Loucy (cell line): ENCODE data around the gene NOCT.
A peak's percentile ranks its signal among the peaks of the same experiment; 100 is the strongest.

Source experiments
- H2AFZ ChIP-seq: fragments of 200-600 bp; sonication (generic); 2 replicates; pipeline ENCODE4 v1.6.0; 2016; ENCODE audit warnings: antibody characterized with exemption, mild to moderate bottlenecking, low read length, moderate library complexity
- H3F3A ChIP-seq: fragments of 200-600 bp; 2 replicates; pipeline ENCODE4 v1.6.0; 2016; ENCODE audit warnings: antibody characterized with exemption, low read depth, mild to moderate bottlenecking
- H3K27me3 ChIP-seq: fragments of 200-600 bp; sonication (generic); 2 replicates; pipeline ENCODE4 v1.6.1; 2014; ENCODE audit warnings: low read length, mild to moderate bottlenecking; ENCODE audit not compliant: insufficient read depth, poor library complexity, severe bottlenecking
- H3K36me3 ChIP-seq: fragments of 200-600 bp; sonication (generic); 2 replicates; pipeline ENCODE4 v1.6.1; 2016; ENCODE audit warnings: low read length; ENCODE audit not compliant: insufficient read depth
- H3K4me1 ChIP-seq: fragments of 200-600 bp; sonication (generic); 2 replicates; pipeline ENCODE4 v1.5.1; 2014; ENCODE audit warnings: low read length, mild to moderate bottlenecking; ENCODE audit not compliant: insufficient read depth, poor library complexity, severe bottlenecking
- H3K4me2 ChIP-seq: fragments of 200-600 bp; sonication (generic); 2 replicates; pipeline ENCODE4 v1.6.0; 2014; ENCODE audit warnings: antibody characterized with exemption, low read length, low read depth, mild to moderate bottlenecking; ENCODE audit not compliant: poor library complexity, severe bottlenecking
- H3K4me3 ChIP-seq: fragments of 200-600 bp; sonication (generic); 2 replicates; pipeline ENCODE4 v1.5.1; 2014; ENCODE audit warnings: low read length, mild to moderate bottlenecking, mixed read lengths; ENCODE audit not compliant: poor library complexity, severe bottlenecking
- H3K79me2 ChIP-seq: fragments of 200-600 bp; sonication (generic); 2 replicates; pipeline ENCODE4 v1.6.1; 2014; ENCODE audit warnings: low read length; ENCODE audit not compliant: insufficient read depth
- H3K9ac ChIP-seq: fragments of 200-600 bp; sonication (generic); 2 replicates; pipeline ENCODE4 v1.6.0; 2014; ENCODE audit warnings: mild to moderate bottlenecking, low read depth, low read length, moderate library complexity; ENCODE audit not compliant: poor library complexity, severe bottlenecking
- H3K9me2 ChIP-seq: fragments of 200-600 bp; sonication (generic); replicated peaks from 2 replicates; pipeline ENCODE4 v1.6.1; 2016; ENCODE audit warnings: low read depth, low read length, mixed read lengths
- H3K9me3 ChIP-seq: fragments of 200-600 bp; sonication (generic); 2 replicates; pipeline ENCODE4 v1.6.1; 2014; ENCODE audit warnings: mild to moderate bottlenecking, antibody characterized with exemption, low read length, low read depth; ENCODE audit not compliant: insufficient read depth
- H4K20me1 ChIP-seq: fragments of 200-600 bp; sonication (generic); 2 replicates; pipeline ENCODE4 v1.6.0; 2014; ENCODE audit warnings: antibody characterized with exemption, low read length, mild to moderate bottlenecking; ENCODE audit not compliant: insufficient read depth, poor library complexity, severe bottlenecking
- EZH2phosphoT487 ChIP-seq: fragments of 200-600 bp; IDR thresholded peaks from 2 replicates; pipeline ENCODE4 v1.6.1; 2018; ENCODE audit warnings: antibody characterized with exemption, mild to moderate bottlenecking, moderate library complexity, borderline replicate concordance
- TF ChIP-seq, protein P1 (sequence below): fragments of 200-600 bp; sonication (generic); conservative IDR thresholded peaks from 2 replicates; pipeline ENCODE4 v1.5.1; 2014; ENCODE audit warnings: mild to moderate bottlenecking, antibody characterized with exemption, low read length

NOCT gene, protein sequence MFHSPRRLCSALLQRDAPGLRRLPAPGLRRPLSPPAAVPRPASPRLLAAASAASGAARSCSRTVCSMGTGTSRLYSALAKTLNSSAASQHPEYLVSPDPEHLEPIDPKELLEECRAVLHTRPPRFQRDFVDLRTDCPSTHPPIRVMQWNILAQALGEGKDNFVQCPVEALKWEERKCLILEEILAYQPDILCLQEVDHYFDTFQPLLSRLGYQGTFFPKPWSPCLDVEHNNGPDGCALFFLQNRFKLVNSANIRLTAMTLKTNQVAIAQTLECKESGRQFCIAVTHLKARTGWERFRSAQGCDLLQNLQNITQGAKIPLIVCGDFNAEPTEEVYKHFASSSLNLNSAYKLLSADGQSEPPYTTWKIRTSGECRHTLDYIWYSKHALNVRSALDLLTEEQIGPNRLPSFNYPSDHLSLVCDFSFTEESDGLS

GRCh38 chr4:139015269-139015947 lies at the start of gene NOCT:
NOCT (plus strand) TSS chr4:139015781; CDS start chr4:139015982, 201 bp downstream.
- peak within 1 kb of the TSS; percentile 88 for H2AFZ ChIP-seq
- H3F3A ChIP-seq, result no peaks in the 10 kb centered on the region
- H3K4me3 ChIP-seq, result peak within 1 kb of the TSS; percentile 96
- H3K27me3 ChIP-seq, result no peaks in the 10 kb centered on the region
- peaks cover 42% of the 10 kb centered on the region for H3K4me1 ChIP-seq
- H3K9me2 ChIP-seq, result no peaks in the 10 kb centered on the region
- H3K79me2 ChIP-seq, result peaks cover 45% of the 10 kb centered on the region
- H3K9me3 ChIP-seq, result no peaks in the 10 kb centered on the region
- peak within 1 kb of the TSS; percentile 84 for H3K9ac ChIP-seq
- peak within 1 kb of the TSS; percentile 92 for H3K4me2 ChIP-seq
- no peaks in the 10 kb centered on the region for H3K36me3 ChIP-seq
- no peak for TF ChIP-seq EZH2phosphoT487
- H4K20me1 ChIP-seq, result peaks cover 40% of the 10 kb centered on the region

- H3K27me3 ChIP-seq, result no peaks in the 10 kb centered on the region
- H3K9me2 ChIP-seq, result no peaks in the 10 kb centered on the region
- H2AFZ ChIP-seq, result no peak overlapping the region
- no peaks in the 10 kb centered on the region for H3K4me1 ChIP-seq
- no peak overlapping the region for H3K4me3 ChIP-seq
- H3K9me3 ChIP-seq, result no peaks in the 10 kb centered on the region
- no peak overlapping the region for H3K4me2 ChIP-seq
- TF ChIP-seq, protein P1, sequence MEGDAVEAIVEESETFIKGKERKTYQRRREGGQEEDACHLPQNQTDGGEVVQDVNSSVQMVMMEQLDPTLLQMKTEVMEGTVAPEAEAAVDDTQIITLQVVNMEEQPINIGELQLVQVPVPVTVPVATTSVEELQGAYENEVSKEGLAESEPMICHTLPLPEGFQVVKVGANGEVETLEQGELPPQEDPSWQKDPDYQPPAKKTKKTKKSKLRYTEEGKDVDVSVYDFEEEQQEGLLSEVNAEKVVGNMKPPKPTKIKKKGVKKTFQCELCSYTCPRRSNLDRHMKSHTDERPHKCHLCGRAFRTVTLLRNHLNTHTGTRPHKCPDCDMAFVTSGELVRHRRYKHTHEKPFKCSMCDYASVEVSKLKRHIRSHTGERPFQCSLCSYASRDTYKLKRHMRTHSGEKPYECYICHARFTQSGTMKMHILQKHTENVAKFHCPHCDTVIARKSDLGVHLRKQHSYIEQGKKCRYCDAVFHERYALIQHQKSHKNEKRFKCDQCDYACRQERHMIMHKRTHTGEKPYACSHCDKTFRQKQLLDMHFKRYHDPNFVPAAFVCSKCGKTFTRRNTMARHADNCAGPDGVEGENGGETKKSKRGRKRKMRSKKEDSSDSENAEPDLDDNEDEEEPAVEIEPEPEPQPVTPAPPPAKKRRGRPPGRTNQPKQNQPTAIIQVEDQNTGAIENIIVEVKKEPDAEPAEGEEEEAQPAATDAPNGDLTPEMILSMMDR, result no peak
- no peak for TF ChIP-seq EZH2phosphoT487
- H3F3A ChIP-seq, result no peaks in the 10 kb centered on the region
- H4K20me1 ChIP-seq, result no peaks in the 10 kb centered on the region
- no peak overlapping the region for H3K9ac ChIP-seq
- no peaks in the 10 kb centered on the region for H3K79me2 ChIP-seq
- no peaks in the 10 kb centered on the region for H3K36me3 ChIP-seq
Measured at GRCh38 chr4:138967313-138967712, 48.3 kb upstream of the NOCT start.

DNA sequence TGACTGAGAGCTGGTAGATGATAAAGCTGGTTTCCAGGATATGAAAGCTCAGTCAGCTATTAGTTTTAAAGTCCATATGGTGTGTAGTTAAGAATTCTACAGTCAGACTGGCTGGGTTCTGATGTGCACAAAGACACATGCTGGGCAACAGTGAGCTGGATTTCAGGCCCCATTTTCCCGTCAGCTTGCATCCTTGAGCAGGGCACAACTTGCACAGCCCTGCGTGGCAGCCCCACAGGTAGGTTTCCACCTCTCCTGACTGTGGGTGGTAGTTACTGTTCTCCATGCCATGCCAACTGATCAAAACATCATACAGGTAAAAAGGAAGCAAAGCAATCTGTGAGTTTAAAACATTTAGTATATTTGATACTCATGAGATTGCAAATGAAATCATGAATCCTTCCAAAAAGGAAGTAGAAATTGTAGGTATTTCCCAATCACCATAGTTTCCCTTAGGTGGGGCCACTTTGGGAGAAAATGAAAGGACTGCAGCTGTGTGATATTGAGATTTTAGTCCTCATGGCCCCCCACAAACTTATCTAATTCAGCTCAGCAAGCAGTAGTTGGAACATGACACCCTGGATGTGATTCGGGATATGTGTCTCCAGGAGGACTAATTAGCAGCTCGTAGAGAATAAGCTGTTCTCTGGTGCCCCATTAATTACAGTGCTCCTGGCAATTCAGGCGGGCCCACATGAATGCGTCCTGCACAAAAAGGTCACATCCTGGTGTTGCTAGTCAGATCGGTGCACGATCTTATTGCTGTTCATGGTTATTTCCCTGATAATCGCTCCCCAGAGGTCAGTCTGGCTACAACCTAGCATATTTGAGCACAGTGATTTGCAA lies 42.4 kb upstream of the NOCT start:
- Histone ChIP-seq H4K20me1 (no peaks in the 10 kb centered on the region), H3F3A (no peaks in the 10 kb centered on the region), H3K9ac (no peak overlapping the region), H3K4me2 (no peak overlapping the region), H3K9me2 (no peaks in the 10 kb centered on the region), H3K36me3 (no peaks in the 10 kb centered on the region), H3K4me1 (no peaks in the 10 kb centered on the region), H3K79me2 (no peaks in the 10 kb centered on the region), H3K27me3 (no peaks in the 10 kb centered on the region), H3K4me3 (no peak overlapping the region), H3K9me3 (no peaks in the 10 kb centered on the region), H2AFZ (no peak overlapping the region)
- TF ChIP-seq, protein P1, result no peak
- TF ChIP-seq EZH2phosphoT487, result no peak
